ENCODE results near the gene LPCAT4.

LPCAT4 gene

GRCh38 chr15:34311563-34311962 is 55.4 kb downstream of the LPCAT4 start:
- H3F3A ChIP-seq (ENCODE audit: insufficient read depth): no peaks in the 10 kb centered on the region
- H4K20me1 ChIP-seq (ENCODE audit: low read depth, low read length): no peaks in the 10 kb centered on the region
- no peaks in the 10 kb centered on the region for H3K36me3 ChIP-seq (ENCODE audit: low read length)
- H3K4me3 ChIP-seq (ENCODE audit: insufficient read depth, low read length, poor library complexity, severe bottlenecking): no peak overlapping the region
- H3K4me2 ChIP-seq (ENCODE audit: low read depth, low read length, poor library complexity, severe bottlenecking): no peak overlapping the region
- no peak for TF ChIP-seq CTCF (IDR thresholded peaks at IDR 0.05; ENCODE audit: insufficient read depth, low read length, poor library complexity, severe bottlenecking)
- no peak for TF ChIP-seq EZH2phosphoT487 (conservative IDR thresholded peaks at IDR 0.05; ENCODE audit: low read length)
- H3K9ac ChIP-seq (ENCODE audit: low read length): no peak overlapping the region
- no peaks in the 10 kb centered on the region for H3K79me2 ChIP-seq (ENCODE audit: insufficient read depth, low read length)
- no peaks in the 10 kb centered on the region for H3K9me2 ChIP-seq (replicated peaks; ENCODE audit: insufficient read depth, low read length)
- H3K27ac ChIP-seq (ENCODE audit: low read depth, low read length): no peak overlapping the region
- no peaks in the 10 kb centered on the region for H3K27me3 ChIP-seq (ENCODE audit: low read length)
- H2AFZ ChIP-seq (ENCODE audit: low read depth, low read length, severe bottlenecking): no peak overlapping the region
- no peaks in the 10 kb centered on the region for H3K9me3 ChIP-seq (ENCODE audit: insufficient read depth, low read length)

Measured in SU-DHL-6 (cell line).